ENCODE results near the gene COL8A1.

The COL8A1 gene

DNA sequence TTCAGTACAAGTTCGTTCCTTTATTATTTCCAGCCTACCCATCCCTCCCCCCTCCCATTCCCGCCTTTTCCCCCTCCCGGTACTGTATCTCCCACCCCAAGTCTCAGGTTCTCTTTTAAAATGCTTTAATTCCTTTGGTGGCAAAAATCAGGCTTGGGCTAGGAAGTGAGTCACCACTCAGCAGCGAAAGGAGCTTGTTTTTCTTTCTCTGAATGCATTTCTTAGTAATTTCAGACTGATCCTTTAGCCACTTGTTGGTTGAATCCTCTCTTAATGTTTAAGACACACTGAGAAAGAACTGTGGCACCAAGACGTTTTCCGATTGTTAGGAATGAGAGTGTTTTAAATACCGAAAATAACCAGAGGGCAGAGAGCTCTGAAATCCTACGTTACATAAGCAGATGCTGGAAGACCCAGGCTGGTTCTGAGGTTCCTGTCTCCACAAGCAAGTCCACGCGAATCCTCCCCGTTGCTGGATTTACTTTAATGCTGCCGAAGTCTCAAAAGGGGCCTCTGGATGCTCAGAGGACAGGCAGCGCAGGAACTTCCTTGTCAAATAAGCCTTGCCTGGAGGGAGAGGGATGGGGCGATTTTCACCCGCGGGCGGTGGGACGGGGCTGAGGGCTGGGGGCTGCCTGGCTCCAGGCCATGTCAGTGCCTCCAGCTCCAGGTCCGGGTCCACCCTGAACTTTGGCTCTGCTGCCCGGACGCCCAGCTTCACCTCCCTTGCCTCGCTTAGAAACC, 854 bp upstream of the COL8A1 start:
- peak overlapping the region; percentile 88 for H3K4me3 ChIP-seq (ENCODE audit: low read depth, low read length)
- TF ChIP-seq, protein P1, sequence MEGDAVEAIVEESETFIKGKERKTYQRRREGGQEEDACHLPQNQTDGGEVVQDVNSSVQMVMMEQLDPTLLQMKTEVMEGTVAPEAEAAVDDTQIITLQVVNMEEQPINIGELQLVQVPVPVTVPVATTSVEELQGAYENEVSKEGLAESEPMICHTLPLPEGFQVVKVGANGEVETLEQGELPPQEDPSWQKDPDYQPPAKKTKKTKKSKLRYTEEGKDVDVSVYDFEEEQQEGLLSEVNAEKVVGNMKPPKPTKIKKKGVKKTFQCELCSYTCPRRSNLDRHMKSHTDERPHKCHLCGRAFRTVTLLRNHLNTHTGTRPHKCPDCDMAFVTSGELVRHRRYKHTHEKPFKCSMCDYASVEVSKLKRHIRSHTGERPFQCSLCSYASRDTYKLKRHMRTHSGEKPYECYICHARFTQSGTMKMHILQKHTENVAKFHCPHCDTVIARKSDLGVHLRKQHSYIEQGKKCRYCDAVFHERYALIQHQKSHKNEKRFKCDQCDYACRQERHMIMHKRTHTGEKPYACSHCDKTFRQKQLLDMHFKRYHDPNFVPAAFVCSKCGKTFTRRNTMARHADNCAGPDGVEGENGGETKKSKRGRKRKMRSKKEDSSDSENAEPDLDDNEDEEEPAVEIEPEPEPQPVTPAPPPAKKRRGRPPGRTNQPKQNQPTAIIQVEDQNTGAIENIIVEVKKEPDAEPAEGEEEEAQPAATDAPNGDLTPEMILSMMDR (conservative IDR thresholded peaks at IDR 0.05; ENCODE audit: low read depth, low read length), result no peak
- DNase-seq (ENCODE audit: low read depth), result peak; percentile 89

DNA sequence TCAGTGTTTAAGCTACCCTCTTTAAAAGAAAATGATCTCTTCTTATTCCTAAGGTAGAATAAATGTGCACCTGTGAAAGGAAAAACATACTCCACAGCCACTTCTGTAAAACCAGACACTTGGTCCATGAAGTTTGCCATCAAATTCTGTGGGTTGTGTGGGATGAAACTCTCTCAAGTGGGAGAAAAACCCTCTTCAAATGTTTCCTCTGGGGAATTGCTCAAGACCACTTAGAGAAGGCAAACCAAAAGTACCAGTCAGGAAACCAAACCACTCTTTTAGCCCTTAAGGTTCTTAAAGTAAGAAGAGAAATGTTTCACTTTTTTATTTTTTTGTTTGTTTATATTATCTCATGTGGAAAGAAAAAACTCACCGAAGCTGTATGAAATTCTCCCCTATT, 1.2 kb downstream of the COL8A1 start:
- DNase-seq (ENCODE audit: low read depth), result peak; percentile 68
- TF ChIP-seq, protein P1 (conservative IDR thresholded peaks at IDR 0.05; ENCODE audit: low read depth, low read length), result no peak
- peak overlapping the region; percentile 88 for H3K4me3 ChIP-seq (ENCODE audit: low read depth, low read length)

DNA sequence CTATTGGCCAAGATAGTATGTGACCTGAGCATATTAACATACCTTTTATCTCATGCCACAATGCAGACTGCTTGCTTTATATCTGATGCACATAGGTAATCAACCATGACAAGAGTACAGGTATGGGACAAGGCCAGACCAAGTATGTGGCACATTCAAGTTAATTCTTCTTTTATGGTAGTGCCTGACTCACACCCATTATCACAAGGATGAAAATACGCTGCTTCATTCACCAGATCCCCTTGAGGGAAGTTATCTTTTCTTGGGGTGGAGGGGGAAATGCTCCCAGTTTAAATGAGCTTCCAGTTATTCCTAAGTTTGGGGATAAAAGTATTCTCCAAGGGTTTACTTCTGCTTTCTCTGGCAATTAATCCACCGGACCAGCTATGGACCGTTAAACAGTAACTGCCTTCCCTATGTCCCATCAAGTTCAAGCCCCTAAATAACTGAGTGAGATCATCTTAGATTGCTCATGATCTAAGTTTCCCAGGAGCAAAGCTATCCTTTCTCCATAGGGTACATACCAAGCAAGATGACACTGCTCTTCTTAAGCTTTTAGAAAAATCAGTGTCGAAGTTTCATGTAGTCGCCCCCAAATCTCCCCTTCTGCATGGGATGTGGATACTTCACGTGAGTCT, 1.9 kb downstream of the COL8A1 start:
- peak overlapping the region; percentile 88 for H3K4me3 ChIP-seq (ENCODE audit: low read depth, low read length)
- DNase-seq (ENCODE audit: low read depth), result peak; percentile 79
- TF ChIP-seq, protein P1 (conservative IDR thresholded peaks at IDR 0.05; ENCODE audit: low read depth, low read length), result no peak

DNA sequence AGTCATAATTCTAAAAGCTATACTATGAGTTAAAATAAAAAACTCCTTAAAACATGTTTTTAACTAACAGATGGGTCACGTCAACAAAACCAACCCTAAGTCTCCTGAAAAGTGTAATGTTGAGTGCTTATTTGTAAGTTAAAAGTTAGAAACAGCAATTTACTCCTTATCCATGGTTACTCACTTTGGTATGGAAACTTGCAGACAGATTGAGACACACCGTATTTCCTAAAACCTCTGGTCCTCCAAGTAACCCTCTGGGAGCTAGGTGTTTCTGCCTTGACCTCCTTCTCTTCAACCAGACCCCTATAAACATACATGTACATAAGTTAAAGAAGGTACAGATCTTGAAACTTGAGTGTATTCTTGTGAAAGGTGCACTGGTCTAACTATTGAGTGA, 3.1 kb downstream of the COL8A1 start:
- peak overlapping the region; percentile 88 for H3K4me3 ChIP-seq (ENCODE audit: low read depth, low read length)
- DNase-seq (ENCODE audit: low read depth), result peak; percentile 55
- TF ChIP-seq, protein P1 (conservative IDR thresholded peaks at IDR 0.05; ENCODE audit: low read depth, low read length), result no peak

DNA sequence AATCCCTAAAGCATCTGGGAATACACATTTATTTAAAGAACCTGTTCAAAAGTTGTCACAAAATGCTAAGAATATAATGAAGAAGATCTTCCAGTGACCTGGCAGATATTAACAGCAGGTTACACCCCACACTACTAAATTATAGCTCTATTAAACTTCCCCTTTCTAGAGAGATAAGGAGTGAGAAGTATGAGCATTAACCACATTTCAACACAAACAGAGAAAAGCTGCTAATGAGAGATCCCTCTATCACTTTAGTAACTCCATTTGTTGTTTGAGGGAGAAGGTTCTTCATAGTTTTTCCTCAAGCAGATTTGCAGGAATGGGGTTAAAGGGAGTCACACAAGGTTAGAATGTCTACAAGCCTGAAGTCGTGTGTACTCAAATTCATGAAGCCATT, 3.6 kb downstream of the COL8A1 start:
- DNase-seq (ENCODE audit: low read depth), result no peak
- TF ChIP-seq, protein P1 (conservative IDR thresholded peaks at IDR 0.05; ENCODE audit: low read depth, low read length), result no peak
- peak overlapping the region; percentile 88 for H3K4me3 ChIP-seq (ENCODE audit: low read depth, low read length)

DNA sequence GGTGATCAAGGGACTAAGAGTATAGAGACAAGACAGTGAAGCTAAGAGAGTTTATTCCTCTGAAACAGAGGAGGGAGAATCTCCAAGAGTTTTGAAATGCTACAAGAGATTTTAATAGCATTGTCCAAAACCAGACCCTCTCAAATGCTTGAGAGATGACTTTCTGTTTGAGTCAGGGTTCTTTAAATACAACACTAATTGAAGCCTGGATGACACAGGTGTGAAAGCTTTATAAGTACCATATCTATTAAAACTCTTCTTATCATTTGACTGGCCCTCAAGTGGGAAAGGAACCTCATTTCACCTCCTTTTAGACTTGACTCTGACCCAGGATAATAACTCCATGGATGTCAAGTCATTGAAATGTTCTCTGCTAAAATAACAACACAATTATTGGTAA, 5.6 kb downstream of the COL8A1 start:
- H3K4me3 ChIP-seq (ENCODE audit: low read depth, low read length), result no peak overlapping the region
- TF ChIP-seq, protein P1 (conservative IDR thresholded peaks at IDR 0.05; ENCODE audit: low read depth, low read length), result no peak
- DNase-seq (ENCODE audit: low read depth), result no peak

DNA sequence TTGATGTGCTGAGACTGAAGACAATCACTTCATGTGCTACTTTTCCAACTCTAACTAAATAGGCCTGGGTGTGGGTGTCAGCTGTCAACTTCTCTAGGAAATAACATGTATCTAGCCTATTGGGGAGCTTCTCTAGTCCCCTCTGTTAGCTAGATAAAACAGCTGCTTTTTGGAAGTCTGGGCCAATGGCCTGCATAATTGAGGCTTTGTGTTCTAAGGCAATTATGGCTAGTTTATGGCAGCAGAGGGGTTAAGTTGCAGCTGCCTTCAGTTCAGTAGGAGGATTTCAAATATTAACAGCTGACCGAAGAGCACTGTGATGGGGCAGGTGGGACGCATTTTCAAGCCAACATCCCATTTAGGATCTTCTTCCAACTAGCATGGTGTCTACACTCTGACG, 6.4 kb downstream of the COL8A1 start:
- DNase-seq (ENCODE audit: low read depth), result no peak
- no peak overlapping the region for H3K4me3 ChIP-seq (ENCODE audit: low read depth, low read length)
- TF ChIP-seq, protein P1 (conservative IDR thresholded peaks at IDR 0.05; ENCODE audit: low read depth, low read length), result no peak

Measured in choroid plexus epithelial cell (primary cell).